Measurements from ENCODE around the gene XAB2. TPM values are rescaled to one million over a fixed set of nuclear protein-coding genes. Genes with fewer than 3 reads are reported as not detected.
"Not testable (repeated sequence)": the region's sequence is repeated elsewhere in the genome, so short reads cannot be mapped to it uniquely, and the experiment has no call there.

Gene XAB2
- total and polyA plus RNA-seq, 2 donors (not counting 1 experiment from before 2014, with no cell fraction given) = 62.7 to 93.8 TPM

GRCh38 chr19:7579182-7579581 lies 50.2 kb downstream of the XAB2 start:
- DNase-seq = no peak
- Mint-ChIP-seq H3K27me3 (peaks cover 10% of the 10 kb centered on the region), H3K27ac (no peak overlapping the region), H3K9me3 (ENCODE audit: insufficient read depth) (no peaks in the 10 kb centered on the region), H3K4me1 (no peaks in the 10 kb centered on the region), H3K4me3 (no peak overlapping the region)
- Histone ChIP-seq H3K79me2 (ENCODE audit: control insufficient read depth, insufficient read depth, low read length) (no peaks in the 10 kb centered on the region), H3K9ac (ENCODE audit: low read length) (no peak overlapping the region), H3K4me1 (ENCODE audit: control insufficient read depth in 2 of 2, insufficient read depth in 2 of 2, low read length in 2 of 2) (no peaks in the 10 kb centered on the region), H3K9me3 (ENCODE audit: control extremely low read depth in 1 of 3, control insufficient read depth in 2 of 3, insufficient read depth in 1 of 3, low read length in 2 of 3) (no peaks in the 10 kb centered on the region), H2AFZ (ENCODE audit: insufficient read depth, low read depth, low read length, poor library complexity, severe bottlenecking) (no peak overlapping the region), H3K4me2 (replicated peaks; ENCODE audit: low read depth, low read length, poor library complexity, severe bottlenecking) (no peak overlapping the region), H4K20me1 (ENCODE audit: control insufficient read depth, insufficient read depth, low read length, poor library complexity, severe bottlenecking) (no peaks in the 10 kb centered on the region), H3K4me3 (ENCODE audit: control extremely low read depth in 1 of 5, extremely low read depth in 1 of 5, insufficient read depth in 1 of 5, low read depth in 2 of 5, low read length in 4 of 5) (no peak overlapping the region), H3K36me3 (replicated peaks in 1 of 2; ENCODE audit: control extremely low read depth in 1 of 2, control insufficient read depth in 1 of 2, extremely low read depth in 1 of 2, insufficient read depth in 2 of 2, low read length in 1 of 2) (no peaks in the 10 kb centered on the region), H3K27ac (ENCODE audit: low read length in 2 of 2) (no peak overlapping the region), H3K27me3 (replicated peaks in 1 of 4; ENCODE audit: control extremely low read depth in 1 of 4, control insufficient read depth in 3 of 4, insufficient read depth in 4 of 4, low read length in 3 of 4) (no peaks in the 10 kb centered on the region)
- WGBS (ENCODE audit: insufficient coverage) = 82% methylated on average over 6 of the region's 6 CpGs
- no peak for TF ChIP-seq CTCF (IDR thresholded peaks at IDR 0.05)
- no peak for TF ChIP-seq EZH2 (IDR thresholded peaks at IDR 0.05; ENCODE audit: borderline replicate concordance, insufficient read depth, low read depth, low read length, poor library complexity, severe bottlenecking)
- ChIA-PET POLR2A (interaction anchor here (0.6 kb wide), 1 partner anchor 11 kb away, joined by 7 read pairs; no protein-coding TSS in a partner anchor), CTCF (interaction anchor here (1.3 kb wide), 1 partner anchor 11 kb away, joined by 4 read pairs; no protein-coding TSS in a partner anchor)
- intact Hi-C loops (cut with micrococcal nuclease) = no loop called here
- no peak for ATAC-seq (ENCODE audit: low read depth)

GRCh38 chr19:7578127-7578526 lies 51.2 kb downstream of the XAB2 start:
- ChIA-PET POLR2A (no interaction called here), CTCF (interaction anchor here (1.3 kb wide), 1 partner anchor 10 kb away, joined by 4 read pairs; no protein-coding TSS in a partner anchor)
- Histone ChIP-seq H3K4me3 (ENCODE audit: control extremely low read depth in 1 of 5, extremely low read depth in 1 of 5, insufficient read depth in 1 of 5, low read depth in 2 of 5, low read length in 4 of 5) (no peak overlapping the region), H3K9ac (ENCODE audit: low read length) (no peak overlapping the region), H3K4me1 (ENCODE audit: control insufficient read depth in 2 of 2, insufficient read depth in 2 of 2, low read length in 2 of 2) (no peaks in the 10 kb centered on the region), H3K27ac (ENCODE audit: low read length in 2 of 2) (no peak overlapping the region), H3K9me3 (ENCODE audit: control extremely low read depth in 1 of 3, control insufficient read depth in 2 of 3, insufficient read depth in 1 of 3, low read length in 2 of 3) (no peaks in the 10 kb centered on the region), H3K36me3 (replicated peaks in 1 of 2; ENCODE audit: control extremely low read depth in 1 of 2, control insufficient read depth in 1 of 2, extremely low read depth in 1 of 2, insufficient read depth in 2 of 2, low read length in 1 of 2) (no peaks in the 10 kb centered on the region), H3K27me3 (replicated peaks in 1 of 4; ENCODE audit: control extremely low read depth in 1 of 4, control insufficient read depth in 3 of 4, insufficient read depth in 4 of 4, low read length in 3 of 4) (no peaks in the 10 kb centered on the region), H2AFZ (ENCODE audit: insufficient read depth, low read depth, low read length, poor library complexity, severe bottlenecking) (no peak overlapping the region), H4K20me1 (ENCODE audit: control insufficient read depth, insufficient read depth, low read length, poor library complexity, severe bottlenecking) (no peaks in the 10 kb centered on the region), H3K79me2 (ENCODE audit: control insufficient read depth, insufficient read depth, low read length) (no peaks in the 10 kb centered on the region), H3K4me2 (replicated peaks; ENCODE audit: low read depth, low read length, poor library complexity, severe bottlenecking) (no peak overlapping the region)
- TF ChIP-seq CTCF (IDR thresholded peaks at IDR 0.05) (no peak), EZH2 (IDR thresholded peaks at IDR 0.05; ENCODE audit: borderline replicate concordance, insufficient read depth, low read depth, low read length, poor library complexity, severe bottlenecking) (no peak)
- Mint-ChIP-seq H3K27ac (no peak overlapping the region), H3K27me3 (peaks cover 10% of the 10 kb centered on the region), H3K9me3 (ENCODE audit: insufficient read depth) (no peaks in the 10 kb centered on the region), H3K4me1 (no peaks in the 10 kb centered on the region), H3K4me3 (no peak overlapping the region)
- ATAC-seq (ENCODE audit: low read depth) (no peak), DNase-seq (no peak)
- intact Hi-C loops (cut with micrococcal nuclease) = no loop called here
- 71% methylated on average over 6 of the region's 6 CpGs for WGBS (ENCODE audit: insufficient coverage)

GRCh38 chr19:7577422-7577821 lies 51.9 kb downstream of the XAB2 start:
- H3K27ac ChIP-seq (ENCODE audit: low read length in 2 of 2); H3K79me2 ChIP-seq (ENCODE audit: control insufficient read depth, insufficient read depth, low read length); H2AFZ ChIP-seq (ENCODE audit: insufficient read depth, low read depth, low read length, poor library complexity, severe bottlenecking); H4K20me1 ChIP-seq (ENCODE audit: control insufficient read depth, insufficient read depth, low read length, poor library complexity, severe bottlenecking); H3K9me3 Mint-ChIP-seq (ENCODE audit: insufficient read depth); DNase-seq; H3K4me1 ChIP-seq (ENCODE audit: control insufficient read depth in 2 of 2, insufficient read depth in 2 of 2, low read length in 2 of 2); POLR2A ChIA-PET; H3K9me3 ChIP-seq (ENCODE audit: control extremely low read depth in 1 of 3, control insufficient read depth in 2 of 3, insufficient read depth in 1 of 3, low read length in 2 of 3); H3K36me3 ChIP-seq (replicated peaks in 1 of 2; ENCODE audit: control extremely low read depth in 1 of 2, control insufficient read depth in 1 of 2, extremely low read depth in 1 of 2, insufficient read depth in 2 of 2, low read length in 1 of 2); H3K4me3 Mint-ChIP-seq; H3K27me3 ChIP-seq (replicated peaks in 1 of 4; ENCODE audit: control extremely low read depth in 1 of 4, control insufficient read depth in 3 of 4, insufficient read depth in 4 of 4, low read length in 3 of 4); intact Hi-C loops (cut with micrococcal nuclease); H3K4me3 ChIP-seq (ENCODE audit: control extremely low read depth in 1 of 5, extremely low read depth in 1 of 5, insufficient read depth in 1 of 5, low read depth in 2 of 5, low read length in 4 of 5); ATAC-seq (ENCODE audit: low read depth); H3K27ac Mint-ChIP-seq; H3K4me2 ChIP-seq (replicated peaks; ENCODE audit: low read depth, low read length, poor library complexity, severe bottlenecking); H3K4me1 Mint-ChIP-seq; H3K9ac ChIP-seq (ENCODE audit: low read length): not testable (repeated sequence)
- WGBS (ENCODE audit: insufficient coverage) = 88% methylated on average over 1 of the region's 1 CpG
- CTCF ChIA-PET = interaction anchor here (1.3 kb wide), 1 partner anchor 9 kb away, joined by 4 read pairs; no protein-coding TSS in a partner anchor
- peaks cover 10% of the 10 kb centered on the region for H3K27me3 Mint-ChIP-seq

Data from B cell (primary cell).